ENCODE measurements around the gene VWA3B. TPM values are rescaled to one million over a fixed set of nuclear protein-coding genes. Genes with fewer than 3 reads are reported as not detected.

The VWA3B gene
- total and polyA plus RNA-seq, 8 donors = 0.03 to 134 (median 2.2) TPM; not detected in 2

DNA sequence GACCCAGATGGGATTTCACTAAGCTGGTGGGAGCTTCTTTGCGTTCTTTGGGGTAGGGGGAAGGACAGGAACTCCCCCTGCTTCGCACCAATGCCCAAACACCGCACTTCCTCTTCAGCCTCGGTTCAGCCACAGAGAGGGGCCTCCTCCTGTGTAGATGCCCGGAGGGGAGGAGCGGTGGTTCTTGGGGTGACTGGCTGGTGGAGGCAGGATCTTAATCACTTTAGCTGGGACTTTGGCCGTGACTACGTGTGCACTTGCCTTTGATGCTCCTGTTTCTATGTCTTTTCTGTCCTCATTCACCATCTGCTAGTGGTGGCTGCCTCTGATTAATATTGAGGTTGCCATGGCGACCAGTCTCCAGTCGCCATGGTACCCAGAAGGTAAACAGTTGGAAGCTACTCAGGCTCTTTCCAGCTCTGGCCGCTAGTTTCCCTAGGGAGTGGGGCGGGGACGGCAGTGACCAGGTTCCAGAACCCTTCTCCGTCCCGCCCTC is 261.1 kb downstream of the VWA3B start:
- H3K4me1 ChIP-seq = peaks cover 10 to 22% (median 14%) of the 10 kb centered on the region in 4 donors
- H3K9me3 ChIP-seq = peaks cover 0 to 12% (median 2%) of the 10 kb centered on the region in 4 donors
- no peak overlapping the region for H3K27ac ChIP-seq
- WGBS, 5 donors = 7 to 15% (median 10%) methylated on average over 15 of the region's 15 CpGs
- peaks cover 14 to 80% (median 53%) of the 10 kb centered on the region in 3 donors for H3K27me3 ChIP-seq
- intact Hi-C loops (cut with DNase I; ENCODE audit: low total_unique reads) = no loop called here
- no peak for TF ChIP-seq POLR2AphosphoS5 (IDR thresholded peaks at IDR 0.05)
- TF ChIP-seq POLR2A (IDR thresholded peaks at IDR 0.05) = no peak
- no peak for TF ChIP-seq EP300 (IDR thresholded peaks at IDR 0.05)
- TF ChIP-seq, protein P1, sequence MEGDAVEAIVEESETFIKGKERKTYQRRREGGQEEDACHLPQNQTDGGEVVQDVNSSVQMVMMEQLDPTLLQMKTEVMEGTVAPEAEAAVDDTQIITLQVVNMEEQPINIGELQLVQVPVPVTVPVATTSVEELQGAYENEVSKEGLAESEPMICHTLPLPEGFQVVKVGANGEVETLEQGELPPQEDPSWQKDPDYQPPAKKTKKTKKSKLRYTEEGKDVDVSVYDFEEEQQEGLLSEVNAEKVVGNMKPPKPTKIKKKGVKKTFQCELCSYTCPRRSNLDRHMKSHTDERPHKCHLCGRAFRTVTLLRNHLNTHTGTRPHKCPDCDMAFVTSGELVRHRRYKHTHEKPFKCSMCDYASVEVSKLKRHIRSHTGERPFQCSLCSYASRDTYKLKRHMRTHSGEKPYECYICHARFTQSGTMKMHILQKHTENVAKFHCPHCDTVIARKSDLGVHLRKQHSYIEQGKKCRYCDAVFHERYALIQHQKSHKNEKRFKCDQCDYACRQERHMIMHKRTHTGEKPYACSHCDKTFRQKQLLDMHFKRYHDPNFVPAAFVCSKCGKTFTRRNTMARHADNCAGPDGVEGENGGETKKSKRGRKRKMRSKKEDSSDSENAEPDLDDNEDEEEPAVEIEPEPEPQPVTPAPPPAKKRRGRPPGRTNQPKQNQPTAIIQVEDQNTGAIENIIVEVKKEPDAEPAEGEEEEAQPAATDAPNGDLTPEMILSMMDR (IDR thresholded peaks at IDR 0.05) = no peak
- no peaks in the 10 kb centered on the region for H3K36me3 ChIP-seq
- H3K4me3 ChIP-seq = no peak overlapping the region
- DNase-seq = peak in 1 of 2 donors; percentile 68

DNA sequence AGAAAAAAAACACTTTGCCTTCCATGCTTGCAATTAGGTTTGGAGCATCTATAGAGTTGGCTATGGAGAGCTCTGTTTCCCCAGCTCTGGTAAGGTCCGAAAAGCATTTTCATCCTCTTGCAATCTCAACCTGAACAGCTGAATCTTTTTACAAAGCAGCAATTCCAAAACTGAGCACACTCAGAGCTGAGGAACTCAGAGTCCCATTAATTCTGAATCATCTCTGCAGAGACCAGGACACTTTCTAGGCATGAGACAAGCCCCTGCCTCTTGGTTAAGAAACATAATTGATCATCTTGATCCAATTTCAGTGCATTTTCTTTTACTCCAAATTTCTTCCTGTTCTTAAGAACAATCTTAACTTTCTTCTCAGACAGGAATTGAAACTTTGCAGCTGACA is 263.4 kb downstream of the VWA3B start:
- no peak overlapping the region for H3K4me3 ChIP-seq
- DNase-seq = peak in 1 of 2 donors; percentile 24
- H3K4me1 ChIP-seq = peaks cover 10 to 22% (median 14%) of the 10 kb centered on the region in 4 donors
- WGBS, 5 donors = 76 to 97% (median 90%) methylated on average over 1 of the region's 1 CpG
- H3K27ac ChIP-seq = no peak overlapping the region
- TF ChIP-seq POLR2A (IDR thresholded peaks at IDR 0.05) = no peak
- no peak for TF ChIP-seq EP300 (IDR thresholded peaks at IDR 0.05)
- TF ChIP-seq, protein P1 (IDR thresholded peaks at IDR 0.05) = no peak
- no peak for TF ChIP-seq POLR2AphosphoS5 (IDR thresholded peaks at IDR 0.05)
- H3K36me3 ChIP-seq = no peaks in the 10 kb centered on the region
- peaks cover 14 to 63% (median 38%) of the 10 kb centered on the region in 3 donors for H3K27me3 ChIP-seq
- peaks cover 0 to 19% (median 4%) of the 10 kb centered on the region in 4 donors for H3K9me3 ChIP-seq
- intact Hi-C loops (cut with DNase I; ENCODE audit: low total_unique reads) = no loop called here

- no peak overlapping the region for H3K4me3 ChIP-seq
- DNase-seq = no peak
- H3K36me3 ChIP-seq = no peaks in the 10 kb centered on the region
- H3K27ac ChIP-seq = no peak overlapping the region
- TF ChIP-seq POLR2A (IDR thresholded peaks at IDR 0.05) (no peak), POLR2AphosphoS5 (IDR thresholded peaks at IDR 0.05) (no peak), EP300 (IDR thresholded peaks at IDR 0.05) (no peak)
- TF ChIP-seq, protein P1 (IDR thresholded peaks at IDR 0.05) = no peak
- peaks cover 0 to 12% (median 4%) of the 10 kb centered on the region in 4 donors for H3K9me3 ChIP-seq
- H3K27me3 ChIP-seq = peaks cover 0 to 12% (median 0%) of the 10 kb centered on the region in 3 donors
- intact Hi-C loops (cut with DNase I; ENCODE audit: low total_unique reads) = no loop called here
- WGBS, 5 donors = 61 to 71% (median 66%) methylated on average over 3 of the region's 3 CpGs
- H3K4me1 ChIP-seq = no peaks in the 10 kb centered on the region
Observed at GRCh38 chr2:98355881-98356280, 268.9 kb downstream of the VWA3B start.

DNA sequence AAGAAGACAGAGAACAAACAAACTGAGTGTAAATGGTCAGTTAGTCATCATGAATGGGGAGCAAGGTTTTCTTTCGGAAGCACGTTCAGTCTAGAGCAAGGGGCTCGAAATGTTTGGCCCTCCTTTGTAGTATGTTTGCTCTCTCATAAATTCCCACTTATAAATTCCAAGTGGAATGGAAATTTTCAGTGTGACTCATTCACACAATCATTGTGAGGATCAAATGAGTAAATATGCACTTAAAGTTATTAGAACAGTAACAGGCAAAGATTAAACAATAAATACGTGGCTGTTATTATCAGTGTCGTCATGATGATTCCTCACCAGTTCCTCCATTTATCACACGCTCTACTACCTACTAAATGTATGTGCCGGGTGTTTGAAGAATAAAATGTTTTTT is 269.8 kb downstream of the VWA3B start:
- Histone ChIP-seq H3K4me3 (no peak overlapping the region), H3K4me1 (no peaks in the 10 kb centered on the region), H3K9me3 (peaks cover 0 to 7% (median 2%) of the 10 kb centered on the region in 4 donors), H3K36me3 (no peaks in the 10 kb centered on the region), H3K27ac (no peak overlapping the region), H3K27me3 (peaks cover 0 to 7% (median 0%) of the 10 kb centered on the region in 3 donors)
- DNase-seq = no peak
- TF ChIP-seq POLR2AphosphoS5 (IDR thresholded peaks at IDR 0.05) (no peak), POLR2A (IDR thresholded peaks at IDR 0.05) (no peak), EP300 (IDR thresholded peaks at IDR 0.05) (no peak)
- TF ChIP-seq, protein P1 (IDR thresholded peaks at IDR 0.05) = no peak
- intact Hi-C loops (cut with DNase I; ENCODE audit: low total_unique reads) = no loop called here
- WGBS, 5 donors = 38 to 62% (median 44%) methylated on average over 7 of the region's 7 CpGs
